OCI-LY3 (cell line): ENCODE measurements around the gene GPT2.

Experiments used
- H2AFZ ChIP-seq: fragments of 200-600, 300-600 bp; shearing (Covaris generic); 2 replicates; pipeline ENCODE4 v1.6.0; 2014; ENCODE audit warnings: antibody characterized with exemption, low read depth, low read length
- H3K27ac ChIP-seq: fragments of 200-600, 300-600 bp; sonication (generic); 2 replicates; pipeline ENCODE4 v1.5.1; 2014; ENCODE audit warnings: mild to moderate bottlenecking, low read length, moderate library complexity, mixed read lengths
- H3K27me3 ChIP-seq: fragments of 200-600, 300-600 bp; sonication (generic); 2 replicates; pipeline ENCODE4 v1.6.1; 2014; ENCODE audit warnings: low read depth, low read length, mixed read lengths
- H3K36me3 ChIP-seq: fragments of 200-600, 300-600 bp; sonication (generic); replicated peaks from 2 replicates; pipeline ENCODE3; 2014; ENCODE audit warnings: low read depth, low read length, mixed read lengths
- H3K4me1 ChIP-seq: fragments of 300-600, 200-600 bp; sonication (generic); 2 replicates; pipeline ENCODE4 v1.6.1; 2014; ENCODE audit warnings: low read length, mixed read lengths
- H3K4me2 ChIP-seq: fragments of 200-600, 300-600 bp; sonication (generic); 2 replicates; pipeline ENCODE4 v1.6.1; 2014; ENCODE audit warnings: low read length, mixed read lengths
- H3K4me3 ChIP-seq: fragments of 300-600, 200-600 bp; sonication (generic); 2 replicates; pipeline ENCODE4 v1.5.1; 2014; ENCODE audit warnings: antibody characterized with exemption, mild to moderate bottlenecking, low read length, moderate library complexity
- H3K79me2 ChIP-seq: fragments of 300-600, 200-600 bp; shearing (Covaris generic); 2 replicates; pipeline ENCODE4 v1.6.1; 2014; ENCODE audit warnings: mild to moderate bottlenecking, low read length, mixed read lengths
- H3K9ac ChIP-seq: fragments of 300-600, 200-600 bp; shearing (Covaris generic); 2 replicates; pipeline ENCODE4 v1.6.0; 2014; ENCODE audit warnings: mild to moderate bottlenecking, low read length, moderate library complexity
- H3K9me3 ChIP-seq: fragments of 200-600, 300-600 bp; shearing (Covaris generic); 2 replicates; pipeline ENCODE4 v1.6.1; 2014; ENCODE audit warnings: low read length, mixed read lengths; ENCODE audit not compliant: insufficient read depth
- H4K20me1 ChIP-seq: fragments of 200-600, 300-600 bp; sonication (generic); 2 replicates; pipeline ENCODE4 v1.6.1; 2016; ENCODE audit warnings: low read length, mixed read lengths; ENCODE audit not compliant: insufficient read depth
- EZH2phosphoT487 ChIP-seq: fragments of 200-600 bp; shearing (Covaris generic); IDR thresholded peaks from 2 replicates; pipeline ENCODE4 v1.6.1; 2018; ENCODE audit warnings: antibody characterized with exemption, mixed run types, low read depth
- TF ChIP-seq, protein P1 (sequence below): fragments of 200-600, 300-600 bp; sonication (generic); IDR thresholded peaks from 2 replicates; pipeline ENCODE4 v1.5.1; 2014; ENCODE audit warnings: antibody characterized with exemption, low read length, low read depth

Gene GPT2

DNA sequence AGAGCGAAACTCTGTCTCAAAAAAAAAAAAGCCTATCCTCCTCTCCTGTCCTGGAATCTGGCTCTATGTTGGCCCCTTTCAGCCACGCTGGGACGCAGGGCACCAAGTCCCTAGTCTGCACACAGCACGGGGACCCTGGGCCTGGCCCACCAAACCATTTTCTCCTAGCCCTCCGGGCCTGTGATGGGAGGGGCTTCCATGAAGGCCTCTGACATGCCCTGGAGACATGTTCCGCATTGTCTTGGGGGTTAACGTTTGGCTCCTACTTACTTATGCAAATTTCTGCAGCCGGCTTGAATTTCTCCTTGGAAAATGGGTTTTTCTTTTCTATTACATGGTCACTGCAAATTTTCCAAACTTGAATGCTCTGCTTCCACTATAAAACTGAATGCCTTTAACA is 12.6 kb upstream of the GPT2 start:
- Histone ChIP-seq H3K9me3 (no peaks in the 10 kb centered on the region), H3K4me3 (no peak overlapping the region), H3K36me3 (no peaks in the 10 kb centered on the region), H2AFZ (no peak overlapping the region), H3K4me1 (no peaks in the 10 kb centered on the region), H3K79me2 (no peaks in the 10 kb centered on the region), H3K9ac (no peak overlapping the region), H3K27me3 (no peaks in the 10 kb centered on the region), H4K20me1 (no peaks in the 10 kb centered on the region), H3K4me2 (no peak overlapping the region), H3K27ac (no peak overlapping the region)
- TF ChIP-seq, protein P1, sequence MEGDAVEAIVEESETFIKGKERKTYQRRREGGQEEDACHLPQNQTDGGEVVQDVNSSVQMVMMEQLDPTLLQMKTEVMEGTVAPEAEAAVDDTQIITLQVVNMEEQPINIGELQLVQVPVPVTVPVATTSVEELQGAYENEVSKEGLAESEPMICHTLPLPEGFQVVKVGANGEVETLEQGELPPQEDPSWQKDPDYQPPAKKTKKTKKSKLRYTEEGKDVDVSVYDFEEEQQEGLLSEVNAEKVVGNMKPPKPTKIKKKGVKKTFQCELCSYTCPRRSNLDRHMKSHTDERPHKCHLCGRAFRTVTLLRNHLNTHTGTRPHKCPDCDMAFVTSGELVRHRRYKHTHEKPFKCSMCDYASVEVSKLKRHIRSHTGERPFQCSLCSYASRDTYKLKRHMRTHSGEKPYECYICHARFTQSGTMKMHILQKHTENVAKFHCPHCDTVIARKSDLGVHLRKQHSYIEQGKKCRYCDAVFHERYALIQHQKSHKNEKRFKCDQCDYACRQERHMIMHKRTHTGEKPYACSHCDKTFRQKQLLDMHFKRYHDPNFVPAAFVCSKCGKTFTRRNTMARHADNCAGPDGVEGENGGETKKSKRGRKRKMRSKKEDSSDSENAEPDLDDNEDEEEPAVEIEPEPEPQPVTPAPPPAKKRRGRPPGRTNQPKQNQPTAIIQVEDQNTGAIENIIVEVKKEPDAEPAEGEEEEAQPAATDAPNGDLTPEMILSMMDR = no peak
- no peak for TF ChIP-seq EZH2phosphoT487

DNA sequence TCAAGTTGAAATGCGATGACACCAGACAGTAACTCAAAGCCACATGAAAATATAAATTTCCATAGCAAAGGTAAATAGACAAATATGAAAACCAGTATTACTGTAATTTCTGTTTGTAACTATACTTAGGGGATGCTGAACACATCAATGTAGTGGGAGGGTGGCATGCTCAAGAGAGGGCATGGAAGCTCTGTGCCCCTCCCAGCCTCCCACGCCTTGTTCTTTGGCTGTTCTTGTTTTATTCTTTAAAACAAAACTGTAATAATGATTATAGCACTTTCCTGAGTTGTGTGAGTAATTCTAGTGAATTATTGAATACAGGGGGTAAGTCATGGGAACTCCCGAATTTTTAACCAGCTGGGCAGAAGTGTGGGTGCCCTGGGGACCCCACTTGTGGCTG is 11.0 kb upstream of the GPT2 start:
- H3K79me2 ChIP-seq = no peaks in the 10 kb centered on the region
- TF ChIP-seq EZH2phosphoT487 = no peak
- TF ChIP-seq, protein P1 = no peak
- no peak overlapping the region for H2AFZ ChIP-seq
- H3K9ac ChIP-seq = no peak overlapping the region
- no peaks in the 10 kb centered on the region for H3K4me1 ChIP-seq
- no peaks in the 10 kb centered on the region for H4K20me1 ChIP-seq
- no peaks in the 10 kb centered on the region for H3K27me3 ChIP-seq
- no peak overlapping the region for H3K4me3 ChIP-seq
- H3K27ac ChIP-seq = no peak overlapping the region
- no peaks in the 10 kb centered on the region for H3K36me3 ChIP-seq
- no peak overlapping the region for H3K4me2 ChIP-seq
- no peaks in the 10 kb centered on the region for H3K9me3 ChIP-seq

DNA sequence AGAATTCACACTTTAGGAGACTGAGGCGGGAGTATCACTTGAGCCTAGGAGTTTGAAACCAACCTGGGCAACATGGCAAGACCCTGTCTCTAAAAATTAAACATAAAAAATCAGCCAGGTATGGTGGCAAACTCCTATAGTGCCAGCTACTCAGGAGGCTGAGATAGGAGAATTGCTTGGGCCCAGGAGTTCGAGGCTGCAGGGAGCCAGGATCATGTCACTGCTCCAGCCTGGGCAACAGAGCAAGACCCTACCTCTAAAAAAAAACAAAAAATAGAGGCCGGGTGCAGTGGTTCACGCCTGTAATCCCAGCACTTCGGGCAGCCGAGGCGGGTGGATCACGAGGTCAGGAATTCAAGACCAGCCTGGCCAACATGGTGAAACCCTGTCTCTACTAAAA is 8.9 kb upstream of the GPT2 start:
- no peak for TF ChIP-seq EZH2phosphoT487
- TF ChIP-seq, protein P1 = no peak

DNA sequence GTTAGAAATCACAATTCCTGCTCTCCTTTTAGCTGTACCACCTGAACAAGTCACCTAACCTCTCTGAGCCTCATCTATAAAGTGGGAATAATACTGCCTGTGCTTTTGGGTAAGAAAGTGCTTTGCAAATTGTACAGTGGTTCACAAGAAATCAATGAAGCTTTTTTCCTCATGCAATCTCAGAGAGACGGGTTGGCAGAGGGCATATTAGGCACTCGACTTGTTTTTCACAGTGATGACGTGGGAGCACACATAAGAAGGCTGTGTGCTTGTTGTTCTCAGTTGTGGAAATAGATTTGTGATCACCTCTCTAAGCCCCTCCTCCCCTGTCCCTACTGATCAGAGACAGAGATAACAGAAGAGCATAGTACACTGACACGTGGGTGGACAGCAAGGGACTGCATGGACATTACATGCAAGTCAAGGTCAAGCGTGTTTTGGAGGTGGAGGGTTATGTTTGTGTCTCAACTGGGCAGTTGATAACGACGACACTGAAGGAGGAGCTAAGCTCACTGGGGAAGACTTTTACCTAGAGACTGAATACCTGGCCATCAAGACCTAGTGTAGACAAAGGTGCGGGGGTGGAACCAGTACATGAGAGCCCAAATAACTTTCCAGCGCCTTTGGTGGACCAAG is 1.7 kb upstream of the GPT2 start:
- no peak overlapping the region for H2AFZ ChIP-seq
- H3K36me3 ChIP-seq = no peaks in the 10 kb centered on the region
- H3K27me3 ChIP-seq = peaks cover 46% of the 10 kb centered on the region
- no peaks in the 10 kb centered on the region for H3K79me2 ChIP-seq
- no peak for TF ChIP-seq EZH2phosphoT487
- TF ChIP-seq, protein P1 = no peak
- H3K9ac ChIP-seq = no peak overlapping the region
- no peak overlapping the region for H3K4me3 ChIP-seq
- no peak overlapping the region for H3K27ac ChIP-seq
- H3K4me1 ChIP-seq = peaks cover 10% of the 10 kb centered on the region
- H4K20me1 ChIP-seq = no peaks in the 10 kb centered on the region
- no peak overlapping the region for H3K4me2 ChIP-seq
- no peaks in the 10 kb centered on the region for H3K9me3 ChIP-seq

More for the DNA sequence above, 8.9 kb upstream of the GPT2 start:
- H3K4me1 ChIP-seq = no peaks in the 10 kb centered on the region
- no peaks in the 10 kb centered on the region for H3K36me3 ChIP-seq
- no peaks in the 10 kb centered on the region for H3K79me2 ChIP-seq
- no peaks in the 10 kb centered on the region for H3K9me3 ChIP-seq
- H3K27me3 ChIP-seq = peaks cover 13% of the 10 kb centered on the region
- no peak overlapping the region for H3K4me3 ChIP-seq
- H3K4me2 ChIP-seq = no peak overlapping the region
- H3K27ac ChIP-seq = no peak overlapping the region
- no peak overlapping the region for H2AFZ ChIP-seq
- H3K9ac ChIP-seq = no peak overlapping the region
- no peaks in the 10 kb centered on the region for H4K20me1 ChIP-seq
